Measurements from ENCODE around the gene RIPK1.
"Not testable (repeated sequence)": the region's sequence is repeated elsewhere in the genome, so short reads cannot be mapped to it uniquely, and the experiment has no call there.

GRCh38 chr6:3156184-3157130 lies 88.2 kb downstream of the RIPK1 start:
- TF ChIP-seq CREM (IDR thresholded peaks at IDR 0.05; ENCODE audit: low read depth); CTCF (IDR thresholded peaks at IDR 0.05 in 2 of 3, conservative IDR thresholded peaks at IDR 0.05 in 1 of 3; ENCODE audit: control insufficient read depth in 2 of 3, extremely low read depth in 1 of 3, insufficient read depth in 1 of 3, low read depth in 3 of 3, low read length in 3 of 3): not testable (repeated sequence)
- TF ChIP-seq, protein P1, sequence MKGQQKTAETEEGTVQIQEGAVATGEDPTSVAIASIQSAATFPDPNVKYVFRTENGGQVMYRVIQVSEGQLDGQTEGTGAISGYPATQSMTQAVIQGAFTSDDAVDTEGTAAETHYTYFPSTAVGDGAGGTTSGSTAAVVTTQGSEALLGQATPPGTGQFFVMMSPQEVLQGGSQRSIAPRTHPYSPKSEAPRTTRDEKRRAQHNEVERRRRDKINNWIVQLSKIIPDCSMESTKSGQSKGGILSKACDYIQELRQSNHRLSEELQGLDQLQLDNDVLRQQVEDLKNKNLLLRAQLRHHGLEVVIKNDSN (IDR thresholded peaks at IDR 0.05; ENCODE audit: borderline replicate concordance, extremely low read length, insufficient read depth, low read depth, low read length) = not testable (repeated sequence)

Data from GM12878 (cell line).